ENCODE measurements around the gene TALDO1. TPM values are rescaled to one million over a fixed set of nuclear protein-coding genes. Genes with fewer than 3 reads are reported as not detected.

Gene TALDO1
- total RNA-seq, 6 experiments from 2014 or later, result 102 to 184 (median 150) TPM

GRCh38 chr11:794013-794765 is 46.9 kb downstream of the TALDO1 start:
- peak overlapping the region in 1 of 3 donors; percentile 73 for H3K4me3 ChIP-seq
- peaks cover 0 to 34% (median 11%) of the 10 kb centered on the region in 4 donors for H3K4me1 ChIP-seq
- ATAC-seq (no peak), DNase-seq (peak in 1 of 3 donors; percentile 28)
- TF ChIP-seq POLR2A (IDR thresholded peaks at IDR 0.05) (no peak), CTCF (IDR thresholded peaks at IDR 0.05) (no peak)
- intact Hi-C loops (cut with DNase I), result no loop called here
- peaks cover 0 to 5% (median 0%) of the 10 kb centered on the region in 4 donors for H3K36me3 ChIP-seq
- H3K27ac ChIP-seq, result no peak overlapping the region
- WGBS (ENCODE audit: insufficient coverage, low coverage, low lambda C conversion rate, missing lambda C conversion rate), result 67% methylated on average over 3 of the region's 31 CpGs
- H3K27me3 ChIP-seq, result no peaks in the 10 kb centered on the region
- H3K9me3 ChIP-seq, result no peaks in the 10 kb centered on the region

GRCh38 chr11:794766-795633 is 47.7 kb downstream of the TALDO1 start:
- WGBS (ENCODE audit: insufficient coverage, low coverage, low lambda C conversion rate, missing lambda C conversion rate), result 41% methylated on average over 22 of the region's 38 CpGs
- Histone ChIP-seq H3K27me3 (no peaks in the 10 kb centered on the region), H3K27ac (peak overlapping the region in 2 of 3 donors; percentile 85 to 88), H3K36me3 (peaks cover 0 to 5% (median 0%) of the 10 kb centered on the region in 4 donors), H3K4me1 (peaks cover 0 to 34% (median 11%) of the 10 kb centered on the region in 4 donors), H3K4me3 (peak overlapping the region; percentile 63 to 73 (median 73)), H3K9me3 (no peaks in the 10 kb centered on the region)
- DNase-seq (peak in 1 of 3 donors; percentile 82), ATAC-seq (peak; percentile 1 to 28 (median 22))
- TF ChIP-seq POLR2A (IDR thresholded peaks at IDR 0.05), result no peak
- TF ChIP-seq CTCF (IDR thresholded peaks at IDR 0.05), result no peak
- intact Hi-C loops (cut with DNase I), result no loop called here

GRCh38 chr11:795634-796564 is 48.6 kb downstream of the TALDO1 start:
- Histone ChIP-seq H3K9me3 (no peaks in the 10 kb centered on the region), H3K4me1 (peaks cover 0 to 33% (median 11%) of the 10 kb centered on the region in 4 donors), H3K27ac (peak overlapping the region; percentile 70 to 88 (median 85)), H3K36me3 (peaks cover 0 to 5% (median 0%) of the 10 kb centered on the region in 4 donors), H3K27me3 (no peaks in the 10 kb centered on the region), H3K4me3 (peak overlapping the region; percentile 63 to 73 (median 73))
- 0% methylated on average over 3 of the region's 26 CpGs for WGBS (ENCODE audit: insufficient coverage, low coverage, low lambda C conversion rate, missing lambda C conversion rate)
- peak; percentile 59 for TF ChIP-seq POLR2A (IDR thresholded peaks at IDR 0.05)
- no peak for TF ChIP-seq CTCF (IDR thresholded peaks at IDR 0.05)
- ATAC-seq (peak; percentile 55 to 69 (median 64)), DNase-seq (peak; percentile 83 to 87 (median 85))
- intact Hi-C loops (cut with DNase I), result no loop called here
